NB4 (cell line): ENCODE measurements around the gene CLEC17A.
"Not testable (repeated sequence)": the region's sequence is repeated elsewhere in the genome, so short reads cannot be mapped to it uniquely, and the experiment has no call there.

ENCODE experiments used
- DNase-seq: peaks from one replicate; pipeline ENCODE4 v3.0.0; 2010; ENCODE audit warnings: low read depth
- H3K4me3 ChIP-seq: one replicate; pipeline ENCODE4 v1.5.1; 2011; ENCODE audit warnings: mild to moderate bottlenecking, low read depth, low read length, moderate library complexity
- MAX ChIP-seq: IDR thresholded peaks from 2 replicates; pipeline ENCODE4 v1.6.1; 2011; ENCODE audit warnings: low read depth, low read length
- MYC ChIP-seq: IDR thresholded peaks from 2 replicates; pipeline ENCODE4 v1.6.1; 2011; ENCODE audit warnings: low read depth, low read length
- POLR2A ChIP-seq: IDR thresholded peaks from 2 replicates; pipeline ENCODE4 v1.6.1; 2011; ENCODE audit warnings: mild to moderate bottlenecking; ENCODE audit not compliant: insufficient read length; ENCODE audit errors: extremely low read depth
- TF ChIP-seq, protein P1 (sequence below): IDR thresholded peaks from one replicate; pipeline ENCODE4 v1.5.1; 2012; ENCODE audit warnings: low read depth, low read length

CLEC17A gene

GRCh38 chr19:14544047-14544446, 38.8 kb upstream of the CLEC17A start:
- no peak for DNase-seq
- TF ChIP-seq, protein P1, sequence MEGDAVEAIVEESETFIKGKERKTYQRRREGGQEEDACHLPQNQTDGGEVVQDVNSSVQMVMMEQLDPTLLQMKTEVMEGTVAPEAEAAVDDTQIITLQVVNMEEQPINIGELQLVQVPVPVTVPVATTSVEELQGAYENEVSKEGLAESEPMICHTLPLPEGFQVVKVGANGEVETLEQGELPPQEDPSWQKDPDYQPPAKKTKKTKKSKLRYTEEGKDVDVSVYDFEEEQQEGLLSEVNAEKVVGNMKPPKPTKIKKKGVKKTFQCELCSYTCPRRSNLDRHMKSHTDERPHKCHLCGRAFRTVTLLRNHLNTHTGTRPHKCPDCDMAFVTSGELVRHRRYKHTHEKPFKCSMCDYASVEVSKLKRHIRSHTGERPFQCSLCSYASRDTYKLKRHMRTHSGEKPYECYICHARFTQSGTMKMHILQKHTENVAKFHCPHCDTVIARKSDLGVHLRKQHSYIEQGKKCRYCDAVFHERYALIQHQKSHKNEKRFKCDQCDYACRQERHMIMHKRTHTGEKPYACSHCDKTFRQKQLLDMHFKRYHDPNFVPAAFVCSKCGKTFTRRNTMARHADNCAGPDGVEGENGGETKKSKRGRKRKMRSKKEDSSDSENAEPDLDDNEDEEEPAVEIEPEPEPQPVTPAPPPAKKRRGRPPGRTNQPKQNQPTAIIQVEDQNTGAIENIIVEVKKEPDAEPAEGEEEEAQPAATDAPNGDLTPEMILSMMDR: no peak
- TF ChIP-seq MAX (no peak), POLR2A (no peak), MYC (no peak)
- no peak overlapping the region for H3K4me3 ChIP-seq

GRCh38 chr19:14544977-14545715, 37.7 kb upstream of the CLEC17A start:
- no peak for DNase-seq
- TF ChIP-seq, protein P1: no peak
- TF ChIP-seq MAX: no peak
- TF ChIP-seq POLR2A: no peak
- no peak for TF ChIP-seq MYC
- no peak overlapping the region for H3K4me3 ChIP-seq

DNA sequence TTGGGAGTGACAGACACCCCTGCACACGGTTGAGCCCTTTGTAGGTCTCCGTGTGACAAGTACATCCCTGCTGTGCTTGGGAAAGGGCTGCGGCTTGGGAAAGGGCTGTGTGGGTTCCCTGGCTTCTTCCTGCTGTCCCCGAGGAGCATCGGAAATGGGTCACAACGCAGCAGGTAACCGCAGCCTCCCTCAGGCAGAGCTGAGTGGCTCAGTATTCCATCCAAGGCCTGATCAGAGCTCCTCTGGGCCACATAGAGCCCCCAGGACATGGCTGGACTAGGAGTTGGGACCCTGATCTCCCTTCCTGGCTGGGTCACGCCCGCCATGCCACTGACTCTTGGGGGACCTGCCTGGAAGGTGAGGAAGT, 37.2 kb upstream of the CLEC17A start:
- H3K4me3 ChIP-seq: no peak overlapping the region
- TF ChIP-seq POLR2A (no peak), MYC (no peak)
- TF ChIP-seq, protein P1: no peak
- no peak for DNase-seq

GRCh38 chr19:14550201-14550754, 32.6 kb upstream of the CLEC17A start:
- DNase-seq: no peak
- H3K4me3 ChIP-seq: no peak overlapping the region
- no peak for TF ChIP-seq MAX
- no peak for TF ChIP-seq MYC
- TF ChIP-seq, protein P1: no peak
- no peak for TF ChIP-seq POLR2A

DNA sequence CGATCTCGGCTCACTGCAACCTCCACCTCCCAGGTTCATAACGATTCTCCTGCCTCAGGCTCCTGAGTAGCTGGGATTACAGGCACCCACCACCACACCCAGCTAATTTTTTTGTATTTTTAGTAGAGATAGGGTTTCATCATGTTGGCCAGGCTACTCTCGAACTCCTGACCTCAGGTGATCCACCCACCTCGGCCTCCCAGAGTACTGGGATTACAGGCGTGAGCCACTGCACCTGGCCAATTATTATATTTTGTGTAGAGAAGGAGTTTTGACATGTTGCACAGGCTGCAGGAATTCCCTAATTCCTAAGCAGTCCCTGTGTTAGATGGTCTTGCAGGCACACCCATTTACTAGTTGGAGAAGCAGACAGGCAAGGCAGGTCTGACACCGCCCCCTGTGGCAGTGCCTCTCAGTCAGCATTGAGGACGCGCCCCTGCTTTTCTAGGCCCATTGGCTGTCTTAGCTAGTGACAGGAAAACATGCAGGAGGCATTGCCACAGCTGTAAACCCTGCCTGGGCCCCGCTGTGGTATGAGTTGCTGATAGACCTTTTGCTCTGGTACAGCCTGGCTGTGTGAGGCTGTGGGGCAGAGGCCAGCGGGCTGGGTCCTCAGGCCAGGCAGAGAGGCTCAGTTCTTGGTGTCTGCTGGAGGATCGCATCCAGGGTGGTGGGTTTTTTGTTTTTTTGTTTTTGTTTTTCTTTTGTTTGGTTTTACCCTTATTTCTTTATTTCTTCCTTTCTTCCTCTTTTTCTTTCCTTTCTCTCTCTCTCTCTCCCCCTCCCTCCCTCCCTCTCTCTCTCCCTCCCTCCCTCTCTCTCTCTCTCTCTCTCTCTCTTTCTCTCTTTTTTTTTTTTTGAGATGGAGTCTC, 31.5 kb upstream of the CLEC17A start:
- TF ChIP-seq MAX: peak; percentile 81
- TF ChIP-seq, protein P1: peak; percentile 56
- H3K4me3 ChIP-seq: not testable (repeated sequence)
- peak; percentile 91 for DNase-seq

DNA sequence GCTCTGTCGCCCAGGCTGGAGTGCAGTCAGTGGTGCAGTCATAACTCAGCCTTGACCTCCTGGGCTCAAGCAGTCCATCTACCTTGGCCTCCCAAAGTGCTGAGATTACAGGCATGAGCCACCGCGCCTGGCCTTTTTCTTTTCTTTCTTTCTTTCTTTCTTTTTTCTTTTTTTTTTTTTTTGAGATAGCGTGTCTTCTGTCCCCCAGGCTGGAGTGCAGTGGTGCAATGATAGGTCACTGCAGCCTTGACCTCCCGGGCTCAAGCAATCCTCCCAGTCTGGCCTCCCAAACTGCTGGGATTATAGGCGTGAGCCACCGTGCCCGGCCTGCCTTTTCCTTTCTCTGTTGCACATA, 30.9 kb upstream of the CLEC17A start:
- not testable (repeated sequence) for H3K4me3 ChIP-seq, DNase-seq
